ENCODE measurements around the gene RFX2.

DNA sequence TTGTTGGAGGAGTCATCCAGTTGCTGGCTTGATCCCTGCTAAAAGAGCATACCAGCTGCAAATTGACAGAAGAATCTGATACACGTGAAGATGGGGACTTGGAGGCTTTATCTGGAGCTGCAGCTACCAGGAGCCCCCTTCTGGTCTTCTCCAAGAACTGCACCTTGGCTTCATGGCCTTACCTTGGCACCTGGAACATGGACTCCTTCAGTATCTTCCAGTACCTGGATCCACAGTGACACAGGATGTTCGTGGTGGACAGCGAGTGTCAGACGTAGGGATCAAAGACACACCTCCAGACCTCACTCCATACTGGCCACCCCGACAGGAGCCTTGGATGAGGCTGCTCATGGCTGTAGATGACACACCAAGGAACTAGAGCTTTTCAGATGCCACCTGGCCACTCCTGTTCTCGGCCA, 15.3 kb upstream of the RFX2 start:
- TF ChIP-seq, protein P1, sequence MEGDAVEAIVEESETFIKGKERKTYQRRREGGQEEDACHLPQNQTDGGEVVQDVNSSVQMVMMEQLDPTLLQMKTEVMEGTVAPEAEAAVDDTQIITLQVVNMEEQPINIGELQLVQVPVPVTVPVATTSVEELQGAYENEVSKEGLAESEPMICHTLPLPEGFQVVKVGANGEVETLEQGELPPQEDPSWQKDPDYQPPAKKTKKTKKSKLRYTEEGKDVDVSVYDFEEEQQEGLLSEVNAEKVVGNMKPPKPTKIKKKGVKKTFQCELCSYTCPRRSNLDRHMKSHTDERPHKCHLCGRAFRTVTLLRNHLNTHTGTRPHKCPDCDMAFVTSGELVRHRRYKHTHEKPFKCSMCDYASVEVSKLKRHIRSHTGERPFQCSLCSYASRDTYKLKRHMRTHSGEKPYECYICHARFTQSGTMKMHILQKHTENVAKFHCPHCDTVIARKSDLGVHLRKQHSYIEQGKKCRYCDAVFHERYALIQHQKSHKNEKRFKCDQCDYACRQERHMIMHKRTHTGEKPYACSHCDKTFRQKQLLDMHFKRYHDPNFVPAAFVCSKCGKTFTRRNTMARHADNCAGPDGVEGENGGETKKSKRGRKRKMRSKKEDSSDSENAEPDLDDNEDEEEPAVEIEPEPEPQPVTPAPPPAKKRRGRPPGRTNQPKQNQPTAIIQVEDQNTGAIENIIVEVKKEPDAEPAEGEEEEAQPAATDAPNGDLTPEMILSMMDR (IDR thresholded peaks at IDR 0.05) = peak; percentile 95 to 98 (median 97)
- TF ChIP-seq POLR2AphosphoS5 (IDR thresholded peaks at IDR 0.05) = no peak
